HepG2 (cell line): ENCODE results near the gene PSMD5. TPM values are rescaled to one million over a fixed set of nuclear protein-coding genes. Genes with fewer than 3 reads are reported as not detected.

ENCODE experiments used
- ARHGAP35 ChIP-seq: sonication (generic); formaldehyde crosslinking; IDR thresholded peaks from 2 replicates; pipeline ENCODE4 v1.9.0; 2022; ENCODE audit warnings: mild to moderate bottlenecking, inconsistent platforms, moderate library complexity, missing genetic modification reagents, borderline replicate concordance
- ARID3A ChIP-seq: IDR thresholded peaks from 2 replicates; pipeline ENCODE4 v1.6.1; 2012; ENCODE audit warnings: low read depth, low read length, improper control_type of control experiment
- E2F5 ChIP-seq: sonication (generic); formaldehyde crosslinking; conservative IDR thresholded peaks from 2 replicates; pipeline ENCODE4 v1.4.0; 2020; ENCODE audit warnings: missing genetic modification reagents
- EEA1 ChIP-seq: sonication (generic); formaldehyde crosslinking; IDR thresholded peaks from 2 replicates; pipeline ENCODE4 v1.5.1; 2020; ENCODE audit warnings: mild to moderate bottlenecking, missing genetic modification reagents, borderline replicate concordance
- FOXK2 ChIP-seq: fragments of 450-650 bp; IDR thresholded peaks from 2 replicates; pipeline ENCODE4 v1.6.1; 2016
- HNF4A ChIP-seq: sonication (generic); formaldehyde crosslinking; IDR thresholded peaks from 2 replicates; pipeline ENCODE4 v1.4.0; 2020; ENCODE audit warnings: missing genetic modification reagents
- HNRNPH1 ChIP-seq: fragments of 200-400 bp; formaldehyde crosslinking; optimal IDR thresholded peaks from 2 replicates; pipeline ENCODE3; 2017; ENCODE audit warnings: mild to moderate bottlenecking, low read depth, low read length
- MIER3 ChIP-seq: IDR thresholded peaks from 2 replicates; pipeline ENCODE4 v1.6.1; 2016; ENCODE audit warnings: missing compliant biosample characterization, borderline replicate concordance
- POGK ChIP-seq: sonication (generic); formaldehyde crosslinking; conservative IDR thresholded peaks from 2 replicates; pipeline ENCODE4 v1.8.0; 2022; ENCODE audit warnings: mild to moderate bottlenecking, moderate library complexity, missing genetic modification reagents
- RBFOX2 ChIP-seq: fragments of 200-400 bp; formaldehyde crosslinking; IDR thresholded peaks from 2 replicates; pipeline ENCODE4 v1.6.1; 2017; ENCODE audit warnings: low read depth, mild to moderate bottlenecking, low read length
- RBM39 ChIP-seq: fragments of 200-400 bp; formaldehyde crosslinking; IDR thresholded peaks from one replicate; pipeline ENCODE4 v1.6.1; 2018; ENCODE audit warnings: antibody characterized with exemption, mild to moderate bottlenecking, low read depth, low read length; ENCODE audit not compliant: poor library complexity, severe bottlenecking
- THAP9 ChIP-seq: sonication (generic); formaldehyde crosslinking; IDR thresholded peaks from 2 replicates; pipeline ENCODE4; 2020; ENCODE audit warnings: missing genetic modification reagents, mild to moderate bottlenecking, borderline replicate concordance
- XBP1 ChIP-seq: sonication (generic); formaldehyde crosslinking; IDR thresholded peaks from 2 replicates; pipeline ENCODE4 v1.5.0; 2020; ENCODE audit warnings: missing genetic modification reagents
- ZFP62 ChIP-seq: sonication (generic); formaldehyde crosslinking; IDR thresholded peaks from 2 replicates; pipeline ENCODE4 v1.4.0; 2020; ENCODE audit warnings: missing genetic modification reagents
- ZFYVE20 ChIP-seq: sonication (generic); formaldehyde crosslinking; IDR thresholded peaks from 2 replicates; pipeline ENCODE4 v1.8.0; 2023; ENCODE audit warnings: low read depth, mild to moderate bottlenecking, moderate library complexity, missing genetic modification reagents, borderline replicate concordance
- ZNF333 ChIP-seq: sonication (generic); formaldehyde crosslinking; IDR thresholded peaks from 2 replicates; pipeline ENCODE4 v1.4.0; 2020; ENCODE audit warnings: mild to moderate bottlenecking, missing genetic modification reagents, borderline replicate concordance
- ZNF354B ChIP-seq: sonication (generic); formaldehyde crosslinking; IDR thresholded peaks from 2 replicates; pipeline ENCODE4 v1.8.0; 2022; ENCODE audit warnings: mild to moderate bottlenecking, missing genetic modification reagents
- ZNF431 ChIP-seq: sonication (generic); formaldehyde crosslinking; IDR thresholded peaks from 2 replicates; pipeline ENCODE4 v1.9.0; 2022; ENCODE audit warnings: missing genetic modification reagents, low read depth, mild to moderate bottlenecking, borderline replicate concordance
- ZNF709 ChIP-seq: sonication (generic); formaldehyde crosslinking; IDR thresholded peaks from 2 replicates; pipeline ENCODE4 v1.5.0; 2020; ENCODE audit warnings: mild to moderate bottlenecking, missing genetic modification reagents
- ZNF891 ChIP-seq: sonication (generic); formaldehyde crosslinking; IDR thresholded peaks from 2 replicates; pipeline ENCODE4 v1.5.0; 2020; ENCODE audit warnings: mild to moderate bottlenecking, missing genetic modification reagents
- ZSCAN21 ChIP-seq: sonication (generic); formaldehyde crosslinking; IDR thresholded peaks from 2 replicates; pipeline ENCODE4 v1.8.0; 2022; ENCODE audit warnings: mild to moderate bottlenecking, missing genetic modification reagents, moderate library complexity, borderline replicate concordance
- ZZZ3 ChIP-seq: sonication (generic); formaldehyde crosslinking; IDR thresholded peaks from 2 replicates; pipeline ENCODE4 v1.4.0; 2020; ENCODE audit warnings: missing genetic modification reagents, mild to moderate bottlenecking, borderline replicate concordance
- polyA plus RNA-seq, 8 experiments: library from polyadenylated mRNA; depleted of rRNA in 3 of 8; stranded (reverse) in 7 of 8; unstranded in 1 of 8; fragments of >200 nt; fragmentation: Illumina TruSeq in 4 of 8; extraction: Trizol in 4 of 8; gene quantifications; 2 replicates each; pipeline versions ENCODE4 v1.2.1 to v1.2.3, GENCODE V29; 2011 to 2016; ENCODE audit warnings: low read depth in 4 of 8, missing spikeins in 1 of 8, mixed read lengths in 1 of 8; ENCODE audit not compliant: insufficient read depth in 1 of 8
- total RNA-seq, 5 experiments: library from RNA; depleted of rRNA; stranded (reverse); fragments of >200 nt; fragmentation: Illumina TruSeq; extraction: Trizol; gene quantifications; 2 replicates each; pipeline ENCODE4 v1.2.3, GENCODE V29; 2016; ENCODE audit warnings: low read depth in 1 of 5

Gene PSMD5
- total and polyA plus RNA-seq, 2 of the 13 experiments (the other 11 are each of a cell fraction or from before 2014, with no cell fraction given): 12.7 to 18.1 TPM

GRCh38 chr9:120877276-120878034, 34.7 kb upstream of the PSMD5 start (continued):
- TF ChIP-seq ZNF354B (no peak), ZSCAN21 (CRISPR knock-in tag) (peak; percentile 83; the same call in 1 of the 2 replicates), ARHGAP35 (CRISPR knock-in tag) (no peak), FOXK2 (no peak), HNRNPH1 (no peak), RBFOX2 (peak; percentile 57; the same call in 1 of the 2 replicates), ARID3A (no peak), ZFP62 (CRISPR knock-in tag) (no peak), POGK (no peak), HNF4A (CRISPR knock-in tag) (no peak), EEA1 (CRISPR knock-in tag) (peak; percentile 11; the same call in 1 of the 2 replicates), XBP1 (CRISPR knock-in tag) (no peak), RBM39 (no peak), MIER3 (CRISPR knock-in tag) (no peak; the same call in 1 of the 2 replicates), THAP9 (CRISPR knock-in tag) (peak; percentile 3; the same call in 1 of the 2 replicates), ZNF709 (CRISPR knock-in tag) (0 out of 2 replicates have a peak, but pooled peaks have one; percentile 44), ZNF431 (CRISPR knock-in tag) (0 out of 2 replicates have a peak, but pooled peaks have one; percentile 54), E2F5 (CRISPR knock-in tag) (0 out of 2 replicates have a peak, but pooled peaks have one; percentile 12), ZFYVE20 (no peak), ZZZ3 (CRISPR knock-in tag) (no peak), ZNF891 (CRISPR knock-in tag) (no peak), ZNF333 (no peak)
